Measurements from ENCODE around the gene NUB1.

GRCh38 chr7:151339651-151340382, 1.8 kb upstream of the NUB1 start:
- no peak for TF ChIP-seq CTCF (IDR thresholded peaks at IDR 0.05)
- no peak for TF ChIP-seq POLR2A (IDR thresholded peaks at IDR 0.05)
